ENCODE measurements around the gene SF3A1. TPM values are rescaled to one million over a fixed set of nuclear protein-coding genes. Genes with fewer than 3 reads are reported as not detected.
"Not testable (repeated sequence)": the region's sequence is repeated elsewhere in the genome, so short reads cannot be mapped to it uniquely, and the experiment has no call there.

SF3A1 gene, protein sequence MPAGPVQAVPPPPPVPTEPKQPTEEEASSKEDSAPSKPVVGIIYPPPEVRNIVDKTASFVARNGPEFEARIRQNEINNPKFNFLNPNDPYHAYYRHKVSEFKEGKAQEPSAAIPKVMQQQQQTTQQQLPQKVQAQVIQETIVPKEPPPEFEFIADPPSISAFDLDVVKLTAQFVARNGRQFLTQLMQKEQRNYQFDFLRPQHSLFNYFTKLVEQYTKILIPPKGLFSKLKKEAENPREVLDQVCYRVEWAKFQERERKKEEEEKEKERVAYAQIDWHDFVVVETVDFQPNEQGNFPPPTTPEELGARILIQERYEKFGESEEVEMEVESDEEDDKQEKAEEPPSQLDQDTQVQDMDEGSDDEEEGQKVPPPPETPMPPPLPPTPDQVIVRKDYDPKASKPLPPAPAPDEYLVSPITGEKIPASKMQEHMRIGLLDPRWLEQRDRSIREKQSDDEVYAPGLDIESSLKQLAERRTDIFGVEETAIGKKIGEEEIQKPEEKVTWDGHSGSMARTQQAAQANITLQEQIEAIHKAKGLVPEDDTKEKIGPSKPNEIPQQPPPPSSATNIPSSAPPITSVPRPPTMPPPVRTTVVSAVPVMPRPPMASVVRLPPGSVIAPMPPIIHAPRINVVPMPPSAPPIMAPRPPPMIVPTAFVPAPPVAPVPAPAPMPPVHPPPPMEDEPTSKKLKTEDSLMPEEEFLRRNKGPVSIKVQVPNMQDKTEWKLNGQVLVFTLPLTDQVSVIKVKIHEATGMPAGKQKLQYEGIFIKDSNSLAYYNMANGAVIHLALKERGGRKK
- 100 to 1,000 TPM; 225 to 226 TPM for total RNA-seq

DNA sequence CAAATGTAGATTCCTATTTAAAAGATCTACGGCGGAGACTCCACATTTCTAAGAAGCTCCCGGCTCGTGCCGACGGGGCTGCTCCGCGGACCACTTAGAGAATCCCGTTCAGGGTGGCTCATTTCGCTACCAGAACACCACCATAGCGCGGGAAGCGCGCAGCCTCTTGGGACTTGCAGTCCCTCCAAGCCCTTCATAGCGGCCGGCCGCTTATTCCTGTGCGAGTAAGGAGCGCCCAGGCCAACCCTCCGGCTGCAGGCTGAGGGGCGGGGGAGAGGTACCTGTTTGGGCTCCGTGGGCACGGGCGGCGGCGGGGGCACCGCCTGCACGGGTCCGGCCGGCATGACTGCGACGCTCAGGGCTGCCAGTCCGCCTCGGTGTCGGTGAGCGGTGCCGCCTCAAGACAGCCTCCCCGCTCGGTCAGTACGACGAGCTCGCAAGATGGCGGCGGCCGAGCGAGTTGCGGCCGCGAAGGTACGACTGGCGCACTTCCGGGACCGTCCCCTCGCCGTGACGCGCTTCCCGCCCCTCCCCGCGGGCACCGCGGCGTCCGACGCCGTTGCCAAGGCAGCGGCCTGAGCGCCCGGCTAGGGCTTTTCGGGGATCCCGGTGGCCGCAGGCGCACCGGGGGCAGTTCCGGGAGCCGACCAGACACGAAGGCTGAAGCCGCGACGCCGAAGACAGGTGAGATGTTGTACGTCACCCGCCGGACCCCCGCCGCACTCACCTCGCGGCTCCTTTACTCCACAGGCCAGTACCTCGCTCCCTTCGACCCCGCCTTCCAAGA lies at the start of gene SF3A1, which contains the start of gene CCDC157:
Gene SF3A1, minus strand, starts transcription at position 446 of the 787 bp plus-strand sequence. Its CDS starts 102 bp downstream, at position 344.
Gene CCDC157, plus strand, starts transcription at position 559 of the 787 bp plus-strand sequence. CDS start 8,994 bp downstream, outside the sequence.
- H3K27ac Mint-ChIP-seq, result peak within 1 kb of the TSS; percentile 78
- CTCF ChIA-PET, result interaction anchor here (1.0 to 3.3 kb wide), 4 partner anchors 30 to 68 kb away, joined by 4 to 37 read pairs (median 5); partner anchors contain the start of genes CASTOR1, RNF215 and TBC1D10A
- peak; percentile 90 for DNase-seq
- H3K4me1 Mint-ChIP-seq, result peaks cover 49% of the 10 kb centered on the region
- POLR2A ChIA-PET, result interaction anchor here (0.6 to 3.4 kb wide), 34 partner anchors 9 to 519 kb away, joined by 3 to 49 read pairs (median 4); partner anchors contain the start of genes ASCC2, CASTOR1, MTFP1 and OSM
- H3K4me3 Mint-ChIP-seq, result peak within 1 kb of the TSS; percentile 92
- peaks cover 40% of the 10 kb centered on the region for H3K36me3 Mint-ChIP-seq (ENCODE audit: low read depth)
- no peaks in the 10 kb centered on the region for H3K27me3 Mint-ChIP-seq
- no peaks in the 10 kb centered on the region for H3K9me3 Mint-ChIP-seq

DNA sequence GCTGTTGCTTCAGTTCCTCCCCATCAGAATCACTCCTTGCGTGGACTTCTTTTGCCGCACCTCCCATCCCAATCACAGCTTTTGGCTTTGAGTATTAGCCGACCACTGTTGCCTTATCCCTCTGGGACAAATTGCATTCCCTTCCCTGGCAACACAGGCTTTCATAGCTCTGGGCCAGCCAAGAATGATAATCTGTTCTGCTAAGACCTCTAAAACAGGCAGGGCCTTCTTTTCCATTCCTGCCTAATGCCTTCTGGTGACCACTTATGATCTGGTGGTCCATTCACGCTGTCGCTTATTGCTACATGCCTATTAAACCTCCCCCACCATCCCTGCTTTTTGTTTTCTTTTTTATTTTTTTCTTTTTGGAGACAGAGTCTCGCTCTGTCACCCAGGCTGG lies 49.7 kb upstream of the SF3A1 start:
- no peak for DNase-seq
- H3K27ac Mint-ChIP-seq, result no peak overlapping the region
- CTCF ChIA-PET, result interaction anchor here (0.8 kb wide), 1 partner anchor 20 kb away, joined by 4 read pairs; no protein-coding TSS in a partner anchor

DNA sequence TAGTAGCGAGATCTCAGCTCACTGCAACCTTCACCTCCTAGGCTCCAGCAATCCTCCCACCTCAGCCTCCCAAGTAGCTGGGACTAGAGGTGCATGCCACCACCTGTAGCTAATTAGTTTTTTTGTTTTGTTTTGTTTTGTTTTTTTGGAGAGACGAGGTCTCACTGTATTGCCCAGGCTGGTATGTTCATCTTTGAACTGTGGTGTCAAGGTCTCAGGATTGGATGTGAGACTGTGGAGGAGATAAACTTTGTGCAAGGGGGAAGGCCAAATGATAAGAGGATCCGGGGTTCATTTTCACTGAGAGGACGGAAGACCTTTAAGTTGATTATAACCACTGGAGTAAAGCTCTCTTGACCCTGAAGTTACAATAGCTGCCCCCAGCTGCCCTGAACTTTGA lies 49.0 kb upstream of the SF3A1 start:
- Mint-ChIP-seq H3K36me3 (ENCODE audit: low read depth) (peaks cover 6% of the 10 kb centered on the region), H3K9me3 (no peaks in the 10 kb centered on the region), H3K27me3 (no peaks in the 10 kb centered on the region), H3K4me1 (peaks cover 11% of the 10 kb centered on the region), H3K4me3 (no peak overlapping the region), H3K27ac (no peak overlapping the region)
- DNase-seq, result no peak
- ChIA-PET POLR2A (interaction anchor here (0.5 to 1.6 kb wide), 6 partner anchors 9 to 1043 kb away, joined by 3 to 5 read pairs (median 3); partner anchors contain the start of genes MTFP1 and SEC14L2), CTCF (interaction anchor here (0.8 to 1.2 kb wide), 2 partner anchors 18 to 118 kb away, joined by 3 read pairs; no protein-coding TSS in a partner anchor)

More for the DNA sequence above, 49.7 kb upstream of the SF3A1 start:
- H3K27me3 Mint-ChIP-seq, result no peaks in the 10 kb centered on the region
- POLR2A ChIA-PET, result interaction anchor here (0.5 to 1.6 kb wide), 4 partner anchors 9 to 1043 kb away, joined by 3 to 5 read pairs (median 3); partner anchors contain the start of genes MTFP1 and SEC14L2
- H3K36me3 Mint-ChIP-seq (ENCODE audit: low read depth), result peaks cover 6% of the 10 kb centered on the region
- H3K9me3 Mint-ChIP-seq, result no peaks in the 10 kb centered on the region
- peaks cover 11% of the 10 kb centered on the region for H3K4me1 Mint-ChIP-seq
- no peak overlapping the region for H3K4me3 Mint-ChIP-seq

DNA sequence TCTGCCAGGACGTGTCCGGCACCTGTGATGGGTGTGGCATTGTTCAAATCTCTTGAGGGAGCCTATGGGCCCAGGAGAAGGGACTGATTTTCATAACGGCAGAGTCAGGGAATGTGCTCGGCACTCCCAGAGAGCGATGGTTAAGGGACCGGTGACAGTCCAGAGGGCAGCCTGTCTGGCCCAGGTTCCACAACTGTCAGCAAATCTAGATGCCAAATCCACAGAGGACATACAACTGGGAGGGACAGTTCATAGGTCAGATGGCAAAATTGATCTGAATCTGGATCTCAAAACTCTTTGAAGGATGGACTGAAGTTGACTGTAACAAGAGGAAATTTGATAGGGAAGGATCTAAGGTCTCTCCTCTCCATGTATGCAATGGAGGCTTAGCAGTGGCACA lies 47.6 kb upstream of the SF3A1 start:
- peaks cover 6% of the 10 kb centered on the region for H3K36me3 Mint-ChIP-seq (ENCODE audit: low read depth)
- CTCF ChIA-PET, result no interaction called here

DNA sequence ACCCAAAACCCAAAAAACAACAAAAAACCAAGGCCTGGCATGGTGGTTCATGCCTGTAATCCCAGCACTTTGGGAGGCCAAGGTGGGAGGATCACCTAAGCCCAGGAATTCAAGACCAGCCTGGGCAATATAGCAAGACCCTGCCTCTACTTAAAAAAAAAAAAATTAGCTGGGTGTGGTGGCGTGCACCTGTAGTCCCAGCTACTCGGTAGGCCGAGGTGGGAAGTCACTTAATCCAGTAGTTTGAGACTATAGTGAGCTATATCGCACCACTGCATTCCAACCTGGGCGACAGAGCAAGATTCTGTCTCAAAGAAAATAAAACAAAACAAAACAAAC lies 46.0 kb upstream of the SF3A1 start:
- H3K36me3 Mint-ChIP-seq (ENCODE audit: low read depth); H3K9me3 Mint-ChIP-seq; H3K27me3 Mint-ChIP-seq; DNase-seq; H3K4me3 Mint-ChIP-seq; H3K27ac Mint-ChIP-seq: not testable (repeated sequence)
- ChIA-PET CTCF (interaction anchor here (0.9 to 1.3 kb wide), 3 partner anchors 11 to 397 kb away, joined by 3 to 4 read pairs (median 3); no protein-coding TSS in a partner anchor), POLR2A (interaction anchor here (1.0 to 1.6 kb wide), 3 partner anchors 11 to 21 kb away, joined by 3 to 7 read pairs (median 4); no protein-coding TSS in a partner anchor)
- H3K4me1 Mint-ChIP-seq, result peaks cover 15% of the 10 kb centered on the region

More for the DNA sequence above, 47.6 kb upstream of the SF3A1 start:
- Mint-ChIP-seq H3K27ac (no peak overlapping the region), H3K27me3 (no peaks in the 10 kb centered on the region), H3K4me1 (peaks cover 9% of the 10 kb centered on the region), H3K4me3 (no peak overlapping the region), H3K9me3 (no peaks in the 10 kb centered on the region)
- DNase-seq, result no peak
- POLR2A ChIA-PET, result interaction anchor here (1.3 kb wide), 1 partner anchor 16 kb away, joined by 3 read pairs; no protein-coding TSS in a partner anchor

DNA sequence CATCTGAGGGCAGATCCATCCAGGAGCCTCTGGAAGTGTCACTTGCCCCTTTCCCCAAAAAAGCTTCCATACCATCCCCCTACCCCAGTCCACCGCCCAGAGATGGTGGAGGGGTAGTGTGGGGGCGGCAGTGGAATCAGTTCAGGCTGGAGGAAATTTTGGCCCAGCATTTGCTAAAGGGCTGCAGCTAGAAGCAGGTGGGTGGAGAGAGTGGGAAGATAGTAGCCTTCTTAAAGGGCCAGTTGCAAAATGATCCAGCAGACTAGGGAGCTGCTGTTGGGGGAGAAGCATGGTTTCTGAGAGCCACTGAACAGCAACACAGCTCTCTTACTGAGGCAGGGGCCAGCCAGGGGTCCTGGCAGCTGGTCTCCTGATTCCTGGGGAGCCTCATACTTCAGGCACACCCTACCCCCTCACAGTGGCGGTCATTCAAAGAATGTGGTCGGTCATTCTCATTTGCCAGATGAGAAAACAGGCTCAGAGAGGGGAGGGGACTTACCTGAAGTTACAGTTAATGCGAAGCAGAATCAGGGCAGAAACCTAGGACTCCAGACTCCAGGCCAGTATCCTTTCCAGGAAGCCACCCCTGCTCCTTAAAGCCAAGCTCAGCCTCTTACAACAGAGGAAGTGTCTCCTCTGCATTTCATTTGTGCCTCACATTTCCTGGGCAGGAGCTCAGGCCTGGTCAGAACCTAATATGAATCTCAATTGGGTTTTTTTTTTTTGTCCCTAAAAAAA lies 45.5 kb upstream of the SF3A1 start:
- Mint-ChIP-seq H3K4me3 (no peak overlapping the region), H3K9me3 (no peaks in the 10 kb centered on the region), H3K4me1 (peaks cover 18% of the 10 kb centered on the region), H3K36me3 (ENCODE audit: low read depth) (peaks cover 6% of the 10 kb centered on the region), H3K27me3 (peaks cover 4% of the 10 kb centered on the region), H3K27ac (no peak overlapping the region)
- POLR2A ChIA-PET, result interaction anchor here (1.0 to 1.6 kb wide), 3 partner anchors 10 to 22 kb away, joined by 3 to 7 read pairs (median 4); no protein-coding TSS in a partner anchor
- CTCF ChIA-PET, result interaction anchor here (0.9 to 1.3 kb wide), 4 partner anchors 10 to 397 kb away, joined by 3 to 4 read pairs (median 3); no protein-coding TSS in a partner anchor
- no peak for DNase-seq

DNA sequence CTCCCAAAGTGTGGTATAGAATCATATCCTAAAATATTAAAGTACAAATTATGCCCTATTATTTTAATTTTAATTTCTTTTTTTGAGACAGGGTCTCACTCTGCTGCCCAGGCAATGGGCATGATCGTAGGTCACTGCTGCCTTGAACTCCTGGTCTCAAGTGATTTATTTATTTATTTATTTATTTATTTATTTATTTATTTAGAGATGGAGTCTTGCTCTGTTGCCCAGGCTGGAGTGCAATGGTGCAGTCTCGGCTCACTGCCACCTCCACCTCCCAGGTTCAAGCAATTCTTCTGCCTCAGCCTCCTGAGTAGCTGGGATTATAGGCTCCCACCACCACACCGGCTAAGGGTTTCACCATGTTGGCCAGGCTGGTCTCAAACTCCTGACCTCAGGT lies 44.3 kb upstream of the SF3A1 start:
- DNase-seq; H3K36me3 Mint-ChIP-seq (ENCODE audit: low read depth); CTCF ChIA-PET; H3K4me3 Mint-ChIP-seq; H3K27me3 Mint-ChIP-seq; H3K27ac Mint-ChIP-seq; H3K9me3 Mint-ChIP-seq: not testable (repeated sequence)
- H3K4me1 Mint-ChIP-seq, result peaks cover 27% of the 10 kb centered on the region
- POLR2A ChIA-PET, result interaction anchor here (1.4 kb wide), 1 partner anchor 23 kb away, joined by 7 read pairs; no protein-coding TSS in a partner anchor

DNA sequence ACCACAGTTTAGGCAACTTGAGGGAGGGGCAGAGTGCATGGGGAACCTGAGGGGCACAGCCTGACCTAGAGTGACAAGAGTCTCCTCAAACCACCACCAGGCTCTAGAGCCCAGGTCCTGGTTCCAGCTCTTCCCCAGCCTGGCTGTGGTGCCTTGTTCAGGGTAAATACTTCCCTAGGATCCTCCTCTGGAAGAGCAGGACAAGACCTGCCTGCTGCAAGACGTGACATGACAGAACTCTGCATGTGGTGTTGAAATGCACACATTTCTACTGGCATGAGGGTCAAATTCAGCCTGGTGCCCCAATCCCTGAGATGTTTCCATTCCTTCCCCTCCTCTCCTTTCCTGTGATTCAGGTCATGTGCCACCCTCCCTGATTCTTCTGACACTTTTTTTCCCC lies 43.5 kb upstream of the SF3A1 start:
- peaks cover 32% of the 10 kb centered on the region for H3K4me1 Mint-ChIP-seq
- H3K36me3 Mint-ChIP-seq (ENCODE audit: low read depth), result peaks cover 6% of the 10 kb centered on the region
- CTCF ChIA-PET, result no interaction called here
- no peaks in the 10 kb centered on the region for H3K9me3 Mint-ChIP-seq
- peaks cover 4% of the 10 kb centered on the region for H3K27me3 Mint-ChIP-seq
- POLR2A ChIA-PET, result interaction anchor here (12.2 kb wide), 1 partner anchor 25 kb away, joined by 115 read pairs; the partner anchor contains the start of gene MTFP1
- DNase-seq, result no peak
- H3K4me3 Mint-ChIP-seq, result no peak overlapping the region
- no peak overlapping the region for H3K27ac Mint-ChIP-seq

DNA sequence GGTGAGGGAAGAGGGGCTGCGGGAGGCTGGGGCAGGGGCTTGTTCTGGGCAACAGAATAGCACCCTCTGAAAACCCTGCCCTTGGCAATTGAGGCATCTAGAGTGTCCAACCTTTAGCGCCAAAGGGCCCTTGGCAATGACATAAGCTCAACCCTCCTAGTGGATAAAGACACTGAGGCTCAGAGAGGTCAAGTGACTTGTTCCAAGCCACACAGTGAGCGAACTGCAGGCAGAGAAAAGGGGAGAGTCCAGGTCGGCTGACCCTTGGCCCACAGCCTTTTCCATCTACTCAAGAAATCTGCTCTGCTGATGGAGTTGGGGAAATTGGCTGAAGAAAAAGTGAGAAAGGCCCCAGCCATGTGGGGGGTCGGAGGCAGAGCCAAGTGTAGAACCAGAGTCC lies 43.0 kb upstream of the SF3A1 start:
- Mint-ChIP-seq H3K27ac (no peak overlapping the region), H3K4me3 (no peak overlapping the region), H3K27me3 (peaks cover 4% of the 10 kb centered on the region), H3K4me1 (peaks cover 32% of the 10 kb centered on the region), H3K9me3 (no peaks in the 10 kb centered on the region), H3K36me3 (ENCODE audit: low read depth) (peaks cover 6% of the 10 kb centered on the region)
- CTCF ChIA-PET, result no interaction called here
- POLR2A ChIA-PET, result interaction anchor here (12.2 kb wide), 1 partner anchor 25 kb away, joined by 115 read pairs; the partner anchor contains the start of gene MTFP1
- no peak for DNase-seq

DNA sequence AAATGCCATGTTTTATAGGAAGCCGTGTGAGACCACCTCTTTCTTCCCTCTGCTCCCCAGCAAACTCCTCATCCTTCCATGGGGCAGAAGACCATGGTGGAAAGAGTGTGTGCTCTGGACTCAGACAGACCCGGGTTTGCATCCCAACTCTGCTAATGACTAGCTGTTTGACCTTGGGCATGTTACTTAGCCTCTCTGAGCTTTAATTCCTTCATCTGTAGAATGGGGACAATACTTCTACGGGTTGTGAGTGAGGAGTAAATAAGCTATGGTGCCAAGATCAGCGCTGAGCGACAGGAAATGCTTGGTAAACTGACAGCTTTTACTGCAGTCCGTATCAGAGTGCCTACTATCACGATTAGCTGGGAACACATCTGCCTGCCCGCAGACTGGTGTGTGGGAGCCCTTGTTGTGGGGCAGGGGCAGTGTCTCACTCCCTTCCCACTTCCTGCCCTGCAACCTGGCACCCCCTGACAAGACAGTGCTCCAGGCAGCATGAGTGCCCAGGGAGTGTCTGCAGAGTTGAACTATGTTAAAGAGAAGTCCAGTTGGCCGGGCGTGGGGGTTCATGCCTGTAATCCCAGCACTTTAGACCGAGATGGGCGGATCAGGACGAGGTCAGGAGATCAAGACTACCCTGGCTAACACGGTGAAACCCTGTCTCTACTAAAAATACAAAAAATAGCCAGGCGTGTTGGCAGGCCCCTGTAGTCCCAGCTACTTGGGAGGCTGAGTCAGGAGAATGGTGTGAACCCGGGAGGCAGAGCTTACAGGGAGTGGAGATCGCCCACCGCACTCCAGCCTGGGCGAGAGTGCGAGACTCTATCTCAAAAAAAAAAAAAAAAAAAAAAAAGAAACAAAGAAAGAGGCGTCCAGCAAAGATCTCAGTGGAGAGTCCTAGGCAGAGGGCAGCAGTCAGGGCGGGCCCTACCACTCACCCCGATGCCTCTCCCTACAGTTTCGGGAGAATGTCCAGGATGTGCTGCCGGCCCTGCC lies 42.3 kb upstream of the SF3A1 start:
- peaks cover 32% of the 10 kb centered on the region for H3K4me1 Mint-ChIP-seq
- no peak overlapping the region for H3K27ac Mint-ChIP-seq
- peak overlapping the region; percentile 9 for H3K4me3 Mint-ChIP-seq

More for the DNA sequence above, 42.3 kb upstream of the SF3A1 start:
- CTCF ChIA-PET, result interaction anchor here (1.2 to 2.7 kb wide), 5 partner anchors 11 to 111 kb away, joined by 3 to 9 read pairs (median 4); no protein-coding TSS in a partner anchor
- Mint-ChIP-seq H3K36me3 (ENCODE audit: low read depth) (peaks cover 6% of the 10 kb centered on the region), H3K9me3 (no peaks in the 10 kb centered on the region), H3K27me3 (peaks cover 4% of the 10 kb centered on the region)
- POLR2A ChIA-PET, result interaction anchor here (0.8 to 12.2 kb wide), 2 partner anchors 26 to 42 kb away, joined by 4 to 115 read pairs; partner anchors contain the start of genes CCDC157, MTFP1 and SF3A1
- no peak for DNase-seq
